Smooth muscle cell (in vitro differentiated cells): ENCODE data around the gene RNU6-7. TPM values are rescaled to one million over a fixed set of nuclear protein-coding genes. Genes with fewer than 3 reads are reported as not detected.

Experiments used
- DNase-seq: peaks from one replicate; lab custom pipeline; 2025; ENCODE audit not compliant: unreplicated experiment; lab: John Stamatoyannopoulos, UW
- H2AFZ ChIP-seq: fragments of 200-600 bp; sonication (generic); 2 replicates; pipeline ENCODE4 v1.6.0; 2016; ENCODE audit warnings: antibody characterized with exemption, low read depth, mild to moderate bottlenecking
- H3F3A ChIP-seq: fragments of 200-600 bp; sonication (generic); 2 replicates; pipeline ENCODE4 v1.6.0; 2017; ENCODE audit warnings: antibody characterized with exemption, low read depth
- H3K27ac ChIP-seq: fragments of 200-600 bp; sonication (generic); 2 replicates; pipeline ENCODE4 v1.5.1; 2016; ENCODE audit warnings: low read depth, mild to moderate bottlenecking
- H3K27me3 ChIP-seq: fragments of 200-600 bp; sonication (generic); 2 replicates; pipeline ENCODE4 v1.6.1; 2016; ENCODE audit warnings: low read depth, mild to moderate bottlenecking
- H3K36me3 ChIP-seq: fragments of 200-600 bp; sonication (generic); 2 replicates; pipeline ENCODE4 v1.5.1; 2016; ENCODE audit warnings: low read depth
- H3K4me1 ChIP-seq: fragments of 200-600 bp; sonication (generic); 2 replicates; pipeline ENCODE4 v1.5.1; 2016; ENCODE audit warnings: low read depth
- H3K4me2 ChIP-seq: fragments of 200-600 bp; sonication (generic); 2 replicates; pipeline ENCODE4 v1.6.0; 2016; ENCODE audit warnings: mild to moderate bottlenecking
- H3K4me3 ChIP-seq: fragments of 200-600 bp; sonication (generic); 2 replicates; pipeline ENCODE4 v1.5.1; 2016; ENCODE audit warnings: mild to moderate bottlenecking
- H3K79me2 ChIP-seq: fragments of 200-600 bp; sonication (generic); 2 replicates; pipeline ENCODE4 v1.6.0; 2016; ENCODE audit warnings: low read depth, mild to moderate bottlenecking
- H3K9ac ChIP-seq: fragments of 200-600 bp; sonication (generic); 2 replicates; pipeline ENCODE4 v1.6.0; 2016; ENCODE audit warnings: low read depth
- H3K9me3 ChIP-seq: fragments of 200-600 bp; sonication (generic); replicated peaks from 2 replicates; pipeline ENCODE4 v1.5.1; 2016; ENCODE audit warnings: low read depth
- H4K20me1 ChIP-seq: fragments of 200-600 bp; sonication (generic); 2 replicates; pipeline ENCODE4 v1.6.0; 2016; ENCODE audit warnings: low read depth
- CTCF ChIP-seq: fragments of 200-600 bp; sonication (generic); IDR thresholded peaks from 2 replicates; pipeline ENCODE4 v1.5.1; 2017; ENCODE audit warnings: borderline replicate concordance, mild to moderate bottlenecking, antibody characterized with exemption; ENCODE audit not compliant: insufficient read depth, poor library complexity, severe bottlenecking
- WGBS: methylation state at CpG from one replicate; pipeline ENCODE4 v1.1.7; 2016; ENCODE audit warnings: low lambda C conversion rate; 5-methylcytosine and 5-hydroxymethylcytosine counted together
- polyA plus RNA-seq: library from polyadenylated mRNA; unstranded; fragments of >200 nt; fragmentation: Nextera tagmentation; extraction: Ambion mirVana; gene quantifications from 2 replicates; pipeline ENCODE4 v1.2.1, GENCODE V29; 2016
- total RNA-seq: library from RNA; depleted of rRNA; stranded (reverse); fragments of >200 nt; gene quantifications from 2 replicates; pipeline ENCODE4 v1.2.3, GENCODE V29; 2014

The RNU6-7 gene
- total and polyA plus RNA-seq, 2 experiments from 2014 or later: not detected

GRCh38 chr14:32192712-32193373 is 9.0 kb upstream of the RNU6-7 start:
- Histone ChIP-seq H3K27me3 (no peaks in the 10 kb centered on the region), H3K36me3 (no peaks in the 10 kb centered on the region), H3K27ac (no peak overlapping the region), H3K9me3 (no peaks in the 10 kb centered on the region), H3K9ac (no peak overlapping the region), H3F3A (no peaks in the 10 kb centered on the region), H3K4me2 (no peak overlapping the region), H3K4me3 (no peak overlapping the region), H2AFZ (no peak overlapping the region), H3K4me1 (no peaks in the 10 kb centered on the region), H4K20me1 (no peaks in the 10 kb centered on the region), H3K79me2 (no peaks in the 10 kb centered on the region)
- no peak for DNase-seq
- TF ChIP-seq CTCF: no peak
- 57% methylated on average over 2 of the region's 2 CpGs for WGBS

GRCh38 chr14:32193532-32193931 is 8.3 kb upstream of the RNU6-7 start:
- Histone ChIP-seq H2AFZ (no peak overlapping the region), H3F3A (no peaks in the 10 kb centered on the region), H3K27ac (no peak overlapping the region), H3K4me1 (no peaks in the 10 kb centered on the region), H3K4me3 (no peak overlapping the region), H3K4me2 (no peak overlapping the region), H3K36me3 (no peaks in the 10 kb centered on the region), H3K79me2 (no peaks in the 10 kb centered on the region), H3K9ac (no peak overlapping the region), H3K9me3 (no peaks in the 10 kb centered on the region), H3K27me3 (no peaks in the 10 kb centered on the region), H4K20me1 (no peaks in the 10 kb centered on the region)
- no peak for TF ChIP-seq CTCF
- WGBS: 97% methylated on average over 2 of the region's 2 CpGs
- no peak for DNase-seq

DNA sequence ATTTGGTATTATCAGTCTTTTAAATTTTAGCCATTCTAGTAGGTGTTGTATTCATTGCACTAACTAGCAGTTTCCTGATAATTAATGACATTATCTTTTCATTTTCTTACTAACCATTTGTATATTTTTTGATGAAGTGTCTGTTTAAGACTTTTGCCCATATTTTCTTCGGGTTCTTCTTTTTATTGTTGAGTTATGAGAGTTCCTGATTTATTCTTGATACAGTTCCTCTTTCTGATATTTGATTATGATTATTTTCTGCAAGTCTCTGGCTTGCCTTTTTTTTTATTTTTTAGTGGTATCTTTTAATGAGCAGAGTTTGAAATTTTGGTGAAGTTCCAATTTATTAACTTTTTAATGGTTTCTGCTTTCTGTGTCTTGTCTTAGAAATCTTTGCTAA is 6.2 kb upstream of the RNU6-7 start:
- no peaks in the 10 kb centered on the region for H4K20me1 ChIP-seq
- H3K27ac ChIP-seq: no peak overlapping the region
- no peaks in the 10 kb centered on the region for H3K4me1 ChIP-seq
- no peak overlapping the region for H3K4me3 ChIP-seq
- H2AFZ ChIP-seq: no peak overlapping the region
- peaks cover 2% of the 10 kb centered on the region for H3F3A ChIP-seq
- H3K27me3 ChIP-seq: no peaks in the 10 kb centered on the region
- H3K9ac ChIP-seq: no peak overlapping the region
- H3K9me3 ChIP-seq: no peaks in the 10 kb centered on the region
- DNase-seq: no peak
- 84% methylated on average over 1 of the region's 1 CpG for WGBS
- no peak for TF ChIP-seq CTCF
- H3K4me2 ChIP-seq: no peak overlapping the region
- H3K36me3 ChIP-seq: no peaks in the 10 kb centered on the region
- no peaks in the 10 kb centered on the region for H3K79me2 ChIP-seq

GRCh38 chr14:32197919-32198318 is 3.9 kb upstream of the RNU6-7 start:
- H3F3A ChIP-seq: peaks cover 6% of the 10 kb centered on the region
- H3K9me3 ChIP-seq: no peaks in the 10 kb centered on the region
- H3K36me3 ChIP-seq: no peaks in the 10 kb centered on the region
- no peaks in the 10 kb centered on the region for H3K79me2 ChIP-seq
- no peak overlapping the region for H3K9ac ChIP-seq
- H3K27me3 ChIP-seq: no peaks in the 10 kb centered on the region
- H3K4me3 ChIP-seq: no peak overlapping the region
- DNase-seq: no peak
- no peaks in the 10 kb centered on the region for H4K20me1 ChIP-seq
- H3K27ac ChIP-seq: no peak overlapping the region
- WGBS: 73% methylated on average over 1 of the region's 1 CpG
- H3K4me1 ChIP-seq: no peaks in the 10 kb centered on the region
- no peak overlapping the region for H2AFZ ChIP-seq
- no peak overlapping the region for H3K4me2 ChIP-seq
- no peak for TF ChIP-seq CTCF
